HCT116 (cell line): Measurements from ENCODE around the gene DHRS13.

Experiments used
- CEBPB ChIP-seq: IDR thresholded peaks from 2 replicates; pipeline ENCODE4 v1.6.1; 2012; ENCODE audit warnings: low read depth
- TF ChIP-seq, protein P1 (sequence below): IDR thresholded peaks from 2 replicates; pipeline ENCODE4 v1.6.1; 2012; ENCODE audit warnings: low read depth
- TF ChIP-seq, protein P2 (sequence below), 3 experiments: fragments of 200-600 bp in 1 of 3; sonication (generic) in 1 of 3; IDR thresholded peaks in 2 of 3; conservative IDR thresholded peaks in 1 of 3; 2 replicates each; pipeline ENCODE4 v1.5.1; 2012 to 2017; ENCODE audit warnings: low read depth in 2 of 3, low read length in 2 of 3, antibody characterized with exemption in 1 of 3, borderline replicate concordance in 1 of 3, control low read depth in 1 of 3, mild to moderate bottlenecking in 1 of 3, mixed read lengths in 1 of 3, mixed run types in 1 of 3, moderate library complexity in 1 of 3; ENCODE audit not compliant: insufficient read depth in 1 of 3

DNA sequence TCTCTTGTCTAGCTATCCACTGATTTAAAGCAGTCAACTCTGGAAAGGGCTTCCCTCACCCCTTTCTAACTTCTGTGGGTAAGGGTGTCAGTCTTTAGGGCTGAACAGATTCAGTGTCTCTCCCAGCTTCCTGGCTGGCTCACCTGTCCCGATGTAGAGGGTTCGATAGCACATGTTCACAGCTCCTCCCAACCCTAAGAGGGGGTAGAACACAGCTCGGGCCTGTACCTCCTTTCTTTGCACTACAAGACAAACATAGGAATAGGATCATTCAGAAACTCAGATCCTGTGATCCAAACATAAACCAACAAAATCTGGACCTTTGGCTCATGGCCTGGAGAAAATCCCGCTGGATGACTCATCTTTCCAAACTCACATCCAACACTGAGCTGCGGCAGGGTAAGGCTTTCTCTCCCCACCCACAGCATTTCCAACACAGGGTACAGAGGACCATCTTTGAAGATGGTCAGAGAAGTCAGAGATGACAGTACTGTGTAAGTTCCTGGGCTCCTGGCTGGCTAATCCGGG lies 5.8 kb upstream of the DHRS13 start:
- TF ChIP-seq, protein P1, sequence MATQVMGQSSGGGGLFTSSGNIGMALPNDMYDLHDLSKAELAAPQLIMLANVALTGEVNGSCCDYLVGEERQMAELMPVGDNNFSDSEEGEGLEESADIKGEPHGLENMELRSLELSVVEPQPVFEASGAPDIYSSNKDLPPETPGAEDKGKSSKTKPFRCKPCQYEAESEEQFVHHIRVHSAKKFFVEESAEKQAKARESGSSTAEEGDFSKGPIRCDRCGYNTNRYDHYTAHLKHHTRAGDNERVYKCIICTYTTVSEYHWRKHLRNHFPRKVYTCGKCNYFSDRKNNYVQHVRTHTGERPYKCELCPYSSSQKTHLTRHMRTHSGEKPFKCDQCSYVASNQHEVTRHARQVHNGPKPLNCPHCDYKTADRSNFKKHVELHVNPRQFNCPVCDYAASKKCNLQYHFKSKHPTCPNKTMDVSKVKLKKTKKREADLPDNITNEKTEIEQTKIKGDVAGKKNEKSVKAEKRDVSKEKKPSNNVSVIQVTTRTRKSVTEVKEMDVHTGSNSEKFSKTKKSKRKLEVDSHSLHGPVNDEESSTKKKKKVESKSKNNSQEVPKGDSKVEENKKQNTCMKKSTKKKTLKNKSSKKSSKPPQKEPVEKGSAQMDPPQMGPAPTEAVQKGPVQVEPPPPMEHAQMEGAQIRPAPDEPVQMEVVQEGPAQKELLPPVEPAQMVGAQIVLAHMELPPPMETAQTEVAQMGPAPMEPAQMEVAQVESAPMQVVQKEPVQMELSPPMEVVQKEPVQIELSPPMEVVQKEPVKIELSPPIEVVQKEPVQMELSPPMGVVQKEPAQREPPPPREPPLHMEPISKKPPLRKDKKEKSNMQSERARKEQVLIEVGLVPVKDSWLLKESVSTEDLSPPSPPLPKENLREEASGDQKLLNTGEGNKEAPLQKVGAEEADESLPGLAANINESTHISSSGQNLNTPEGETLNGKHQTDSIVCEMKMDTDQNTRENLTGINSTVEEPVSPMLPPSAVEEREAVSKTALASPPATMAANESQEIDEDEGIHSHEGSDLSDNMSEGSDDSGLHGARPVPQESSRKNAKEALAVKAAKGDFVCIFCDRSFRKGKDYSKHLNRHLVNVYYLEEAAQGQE, result no peak
- TF ChIP-seq, protein P2, sequence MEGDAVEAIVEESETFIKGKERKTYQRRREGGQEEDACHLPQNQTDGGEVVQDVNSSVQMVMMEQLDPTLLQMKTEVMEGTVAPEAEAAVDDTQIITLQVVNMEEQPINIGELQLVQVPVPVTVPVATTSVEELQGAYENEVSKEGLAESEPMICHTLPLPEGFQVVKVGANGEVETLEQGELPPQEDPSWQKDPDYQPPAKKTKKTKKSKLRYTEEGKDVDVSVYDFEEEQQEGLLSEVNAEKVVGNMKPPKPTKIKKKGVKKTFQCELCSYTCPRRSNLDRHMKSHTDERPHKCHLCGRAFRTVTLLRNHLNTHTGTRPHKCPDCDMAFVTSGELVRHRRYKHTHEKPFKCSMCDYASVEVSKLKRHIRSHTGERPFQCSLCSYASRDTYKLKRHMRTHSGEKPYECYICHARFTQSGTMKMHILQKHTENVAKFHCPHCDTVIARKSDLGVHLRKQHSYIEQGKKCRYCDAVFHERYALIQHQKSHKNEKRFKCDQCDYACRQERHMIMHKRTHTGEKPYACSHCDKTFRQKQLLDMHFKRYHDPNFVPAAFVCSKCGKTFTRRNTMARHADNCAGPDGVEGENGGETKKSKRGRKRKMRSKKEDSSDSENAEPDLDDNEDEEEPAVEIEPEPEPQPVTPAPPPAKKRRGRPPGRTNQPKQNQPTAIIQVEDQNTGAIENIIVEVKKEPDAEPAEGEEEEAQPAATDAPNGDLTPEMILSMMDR (IDR thresholded peaks at IDR 0.05 in 2 of 3, conservative IDR thresholded peaks at IDR 0.05 in 1 of 3; ENCODE audit: borderline replicate concordance in 1 of 3, insufficient read depth in 1 of 3, low read depth in 2 of 3, low read length in 2 of 3), result no peak
- no peak for TF ChIP-seq CEBPB
